ENCODE data around the gene APBB2. TPM values are rescaled to one million over a fixed set of nuclear protein-coding genes. Genes with fewer than 3 reads are reported as not detected.
"Not testable (repeated sequence)": the region's sequence is repeated elsewhere in the genome, so short reads cannot be mapped to it uniquely, and the experiment has no call there.

APBB2 gene
- total and polyA plus RNA-seq, 8 donors, result 42.5 to 94.8 (median 53.8) TPM

DNA sequence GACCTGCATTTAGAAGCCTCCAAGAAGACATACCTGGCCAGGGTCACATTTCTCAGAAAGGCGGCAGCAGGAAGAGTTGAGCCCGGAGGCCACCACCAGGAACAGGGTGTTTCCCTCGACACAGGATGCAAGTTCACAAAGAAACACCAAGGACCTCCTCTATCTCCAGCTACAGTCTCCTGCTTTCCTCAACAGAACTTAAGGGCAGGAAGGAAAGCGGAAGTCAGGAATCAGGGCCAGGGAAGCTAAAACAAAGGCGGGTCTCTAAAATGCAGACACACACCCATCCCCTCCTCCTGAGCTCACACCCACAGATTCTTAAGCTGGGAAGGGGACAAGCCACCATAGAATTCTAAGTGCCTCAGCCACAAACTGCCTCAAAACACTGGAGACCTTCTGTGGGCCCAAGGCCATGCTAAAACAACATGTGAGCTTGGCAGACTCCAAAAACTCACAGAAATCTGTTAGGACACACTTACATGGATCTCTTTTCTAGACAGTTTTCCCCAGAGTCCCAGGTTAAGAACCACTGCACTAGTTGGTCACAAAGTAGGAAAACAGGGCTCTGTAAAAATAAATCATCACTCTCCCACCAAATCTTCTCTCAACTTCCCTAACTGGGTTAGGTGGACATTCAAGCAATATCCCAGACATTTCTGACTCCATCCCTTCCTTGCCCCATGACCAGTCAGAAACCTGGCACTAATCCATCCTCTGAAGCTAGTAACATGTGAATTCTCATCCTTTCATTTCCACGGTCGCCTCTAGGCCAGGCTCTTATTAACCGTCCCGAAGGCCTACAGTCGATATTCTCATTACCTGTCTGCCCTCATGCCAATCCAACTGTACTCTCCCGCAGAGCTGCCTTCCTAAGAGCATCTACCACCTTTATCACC lies 163.2 kb downstream of the APBB2 start:
- Histone ChIP-seq H3K9me3 (no peaks in the 10 kb centered on the region), H3K27ac (peak overlapping the region; percentile 19 to 66), H3K4me1 (no peaks in the 10 kb centered on the region), H3K36me3 (no peaks in the 10 kb centered on the region), H3K4me3 (peak overlapping the region in 1 of 2 donors; percentile 14), H3K27me3 (no peaks in the 10 kb centered on the region)
- no peak for ATAC-seq
- intact Hi-C loops (cut with DNase I), result no loop called here
- no peak for DNase-seq
- TF ChIP-seq, protein P1, sequence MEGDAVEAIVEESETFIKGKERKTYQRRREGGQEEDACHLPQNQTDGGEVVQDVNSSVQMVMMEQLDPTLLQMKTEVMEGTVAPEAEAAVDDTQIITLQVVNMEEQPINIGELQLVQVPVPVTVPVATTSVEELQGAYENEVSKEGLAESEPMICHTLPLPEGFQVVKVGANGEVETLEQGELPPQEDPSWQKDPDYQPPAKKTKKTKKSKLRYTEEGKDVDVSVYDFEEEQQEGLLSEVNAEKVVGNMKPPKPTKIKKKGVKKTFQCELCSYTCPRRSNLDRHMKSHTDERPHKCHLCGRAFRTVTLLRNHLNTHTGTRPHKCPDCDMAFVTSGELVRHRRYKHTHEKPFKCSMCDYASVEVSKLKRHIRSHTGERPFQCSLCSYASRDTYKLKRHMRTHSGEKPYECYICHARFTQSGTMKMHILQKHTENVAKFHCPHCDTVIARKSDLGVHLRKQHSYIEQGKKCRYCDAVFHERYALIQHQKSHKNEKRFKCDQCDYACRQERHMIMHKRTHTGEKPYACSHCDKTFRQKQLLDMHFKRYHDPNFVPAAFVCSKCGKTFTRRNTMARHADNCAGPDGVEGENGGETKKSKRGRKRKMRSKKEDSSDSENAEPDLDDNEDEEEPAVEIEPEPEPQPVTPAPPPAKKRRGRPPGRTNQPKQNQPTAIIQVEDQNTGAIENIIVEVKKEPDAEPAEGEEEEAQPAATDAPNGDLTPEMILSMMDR (IDR thresholded peaks at IDR 0.05), result no peak

DNA sequence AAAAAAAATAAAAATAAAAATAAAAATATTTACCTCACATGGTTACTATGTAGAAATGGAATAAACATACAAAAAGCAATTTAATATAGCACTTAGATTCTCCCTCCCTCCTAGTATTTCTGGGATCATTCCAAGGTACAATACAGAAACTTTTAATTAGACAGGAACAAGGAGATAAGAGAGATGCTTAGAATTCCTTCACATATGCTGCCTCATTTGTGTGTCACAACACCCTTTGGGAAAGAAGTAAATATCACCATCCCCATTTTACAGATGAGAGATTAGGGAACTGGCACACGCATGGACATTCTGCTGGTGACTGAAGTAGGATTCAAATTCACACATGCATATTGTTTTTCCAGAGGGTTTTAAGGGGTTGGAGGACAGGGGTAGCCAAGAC lies 164.2 kb downstream of the APBB2 start:
- intact Hi-C loops (cut with DNase I), result no loop called here
- H3K27ac ChIP-seq, result peak overlapping the region in 1 of 2 donors; percentile 66
- no peak for ATAC-seq
- no peaks in the 10 kb centered on the region for H3K4me1 ChIP-seq
- H3K9me3 ChIP-seq, result peaks cover 0 to 1% of the 10 kb centered on the region in 2 donors
- peak overlapping the region in 1 of 2 donors; percentile 14 for H3K4me3 ChIP-seq
- no peaks in the 10 kb centered on the region for H3K36me3 ChIP-seq
- DNase-seq, result no peak
- TF ChIP-seq, protein P1 (IDR thresholded peaks at IDR 0.05), result no peak
- H3K27me3 ChIP-seq, result no peaks in the 10 kb centered on the region

DNA sequence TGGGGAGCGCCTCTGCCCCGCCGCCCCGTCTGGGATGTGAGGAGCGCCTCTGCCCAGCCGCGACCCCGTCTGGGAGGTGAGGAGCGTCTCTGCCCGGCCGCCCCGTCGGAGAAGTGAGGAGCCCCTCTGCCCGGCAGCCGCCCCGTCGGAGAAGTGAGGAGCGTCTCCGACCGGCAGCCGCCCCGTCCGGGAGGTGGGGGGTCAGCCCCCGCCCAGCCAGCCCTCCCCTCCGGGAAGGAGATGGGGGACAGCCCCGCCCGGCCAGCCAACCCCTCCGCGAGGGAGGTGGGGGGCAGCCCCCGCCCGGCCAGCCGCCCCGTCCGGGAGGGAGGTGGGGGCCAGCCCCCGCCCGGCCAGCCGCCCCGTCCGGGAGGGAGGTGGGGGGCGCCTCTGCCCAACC lies 165.2 kb downstream of the APBB2 start:
- H3K4me1 ChIP-seq; H3K36me3 ChIP-seq; intact Hi-C loops (cut with DNase I); DNase-seq; ATAC-seq; H3K27me3 ChIP-seq; H3K9me3 ChIP-seq: not testable (repeated sequence)
- Histone ChIP-seq H3K4me3 (peak overlapping the region in 1 of 2 donors; percentile 11), H3K27ac (peak overlapping the region in 1 of 2 donors; percentile 66)

DNA sequence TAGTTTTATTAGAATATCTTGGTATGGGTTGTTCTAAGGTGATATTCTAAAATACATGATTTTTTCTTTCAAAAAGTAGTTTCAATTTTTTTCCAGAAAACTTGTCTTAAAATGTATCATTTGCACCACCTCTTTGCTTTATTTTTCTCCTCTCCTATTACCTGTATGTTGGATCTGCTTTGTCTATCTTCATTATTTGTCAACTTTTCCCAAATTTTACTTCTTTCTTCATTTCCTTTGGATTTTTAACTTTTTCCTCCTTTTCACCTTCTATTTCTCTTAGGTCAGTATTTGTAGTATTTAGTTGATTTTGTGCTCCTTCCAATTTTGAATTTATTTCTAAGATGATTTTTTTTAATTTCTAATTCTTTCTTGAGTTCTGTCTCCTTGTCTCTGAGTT lies 169.6 kb downstream of the APBB2 start:
- H3K27ac ChIP-seq, result no peak overlapping the region
- no peaks in the 10 kb centered on the region for H3K4me1 ChIP-seq
- TF ChIP-seq, protein P1 (IDR thresholded peaks at IDR 0.05), result no peak
- no peak for DNase-seq
- intact Hi-C loops (cut with DNase I), result no loop called here
- H3K36me3 ChIP-seq, result no peaks in the 10 kb centered on the region
- no peak for ATAC-seq
- no peaks in the 10 kb centered on the region for H3K27me3 ChIP-seq
- H3K9me3 ChIP-seq, result peaks cover 0 to 10% of the 10 kb centered on the region in 2 donors
- no peak overlapping the region for H3K4me3 ChIP-seq

DNA sequence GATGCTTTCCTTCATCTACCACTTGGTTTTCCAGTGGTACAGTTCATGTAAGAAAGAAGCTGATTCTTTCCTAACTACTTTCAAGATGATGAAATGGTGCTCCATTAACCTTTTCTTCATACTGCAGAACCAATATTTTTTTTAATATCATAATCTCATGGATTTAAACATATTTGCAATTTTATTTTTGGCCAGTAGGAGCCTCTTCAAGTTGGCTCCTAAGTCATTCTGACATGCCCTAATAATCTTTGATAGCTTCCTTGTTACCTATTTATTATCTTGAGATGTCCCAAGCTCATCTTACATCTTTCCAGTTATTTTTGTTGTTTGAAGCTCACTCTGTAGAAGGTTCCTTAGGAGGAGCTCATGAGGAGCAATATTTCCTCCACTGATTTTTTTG lies 170.2 kb downstream of the APBB2 start:
- Histone ChIP-seq H3K9me3 (peaks cover 0 to 10% of the 10 kb centered on the region in 2 donors), H3K4me1 (no peaks in the 10 kb centered on the region), H3K4me3 (no peak overlapping the region), H3K36me3 (no peaks in the 10 kb centered on the region), H3K27ac (no peak overlapping the region), H3K27me3 (no peaks in the 10 kb centered on the region)
- intact Hi-C loops (cut with DNase I), result no loop called here
- DNase-seq, result no peak
- ATAC-seq, result no peak
- TF ChIP-seq, protein P1 (IDR thresholded peaks at IDR 0.05), result no peak
